AG04450 (cell line): ENCODE data around the gene ZDHHC1. TPM values are rescaled to one million over a fixed set of nuclear protein-coding genes. Genes with fewer than 3 reads are reported as not detected.

Source experiments
- CTCF ChIA-PET: fragments of 300-600, 350-600 bp; formaldehyde crosslinking; extraction: SDS; loops from one replicate; lab custom pipeline; 2022; ENCODE audit warnings: antibody characterized with exemption, inconsistent platforms; lab: Charles Lee
- POLR2A ChIA-PET: fragments of 350-600 bp; formaldehyde crosslinking; extraction: SDS; loops from one replicate; lab custom pipeline; 2021; ENCODE audit warnings: antibody characterized with exemption, inconsistent platforms; lab: Yijun Ruan, JAX
- DNase-seq: peaks from one replicate; pipeline ENCODE4 v3.0.0-alpha.2; 2011; ENCODE audit warnings: low read depth, low spot score
- H3K27ac ChIP-seq: one replicate; pipeline ENCODE4 v1.5.1; 2012; ENCODE audit warnings: low read depth, low read length, control low read depth
- H3K27me3 ChIP-seq: one replicate; pipeline ENCODE4 v1.6.0; 2012; ENCODE audit warnings: low read length; ENCODE audit not compliant: control insufficient read depth, insufficient read depth
- H3K4me3 ChIP-seq: 2 replicates; pipeline ENCODE4 v1.5.1; 2011; ENCODE audit warnings: mild to moderate bottlenecking, low read depth, low read length, control low read depth
- H3K9me3 ChIP-seq: 2 replicates; pipeline ENCODE4 v1.5.1; 2012; ENCODE audit warnings: low read length; ENCODE audit not compliant: control insufficient read depth, insufficient read depth
- polyA minus RNA-seq: library from RNA; depleted of rRNA, polyadenylated mRNA; stranded (reverse); fragments of >200 nt; gene quantifications from 2 replicates; pipeline ENCODE4 v1.2.3, GENCODE V29; 2011; rRNA and poly(A)+ RNA removed
- polyA plus RNA-seq: library from polyadenylated mRNA; depleted of rRNA; stranded (reverse); fragments of >200 nt; gene quantifications from 2 replicates; pipeline ENCODE4 v1.2.3, GENCODE V29; 2011; rRNA removed
- TF ChIP-seq, protein P1 (sequence below): IDR thresholded peaks from 2 replicates; pipeline ENCODE4 v1.5.1; 2011; ENCODE audit warnings: low read depth, low read length, control low read depth, inconsistent platforms

The ZDHHC1 gene, protein sequence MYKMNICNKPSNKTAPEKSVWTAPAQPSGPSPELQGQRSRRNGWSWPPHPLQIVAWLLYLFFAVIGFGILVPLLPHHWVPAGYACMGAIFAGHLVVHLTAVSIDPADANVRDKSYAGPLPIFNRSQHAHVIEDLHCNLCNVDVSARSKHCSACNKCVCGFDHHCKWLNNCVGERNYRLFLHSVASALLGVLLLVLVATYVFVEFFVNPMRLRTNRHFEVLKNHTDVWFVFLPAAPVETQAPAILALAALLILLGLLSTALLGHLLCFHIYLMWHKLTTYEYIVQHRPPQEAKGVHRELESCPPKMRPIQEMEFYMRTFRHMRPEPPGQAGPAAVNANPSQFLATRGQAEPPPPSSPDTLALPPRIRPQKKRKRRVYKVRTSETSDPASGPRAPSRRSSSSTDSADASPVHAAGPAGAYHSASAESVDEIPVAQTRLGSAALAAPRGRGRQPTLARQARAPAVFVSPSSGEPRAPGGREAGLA
- polyA plus RNA-seq (1.9 and 2.7 TPM in 2 replicates), polyA minus RNA-seq (2.6 and 4.6 TPM in 2 replicates)

DNA sequence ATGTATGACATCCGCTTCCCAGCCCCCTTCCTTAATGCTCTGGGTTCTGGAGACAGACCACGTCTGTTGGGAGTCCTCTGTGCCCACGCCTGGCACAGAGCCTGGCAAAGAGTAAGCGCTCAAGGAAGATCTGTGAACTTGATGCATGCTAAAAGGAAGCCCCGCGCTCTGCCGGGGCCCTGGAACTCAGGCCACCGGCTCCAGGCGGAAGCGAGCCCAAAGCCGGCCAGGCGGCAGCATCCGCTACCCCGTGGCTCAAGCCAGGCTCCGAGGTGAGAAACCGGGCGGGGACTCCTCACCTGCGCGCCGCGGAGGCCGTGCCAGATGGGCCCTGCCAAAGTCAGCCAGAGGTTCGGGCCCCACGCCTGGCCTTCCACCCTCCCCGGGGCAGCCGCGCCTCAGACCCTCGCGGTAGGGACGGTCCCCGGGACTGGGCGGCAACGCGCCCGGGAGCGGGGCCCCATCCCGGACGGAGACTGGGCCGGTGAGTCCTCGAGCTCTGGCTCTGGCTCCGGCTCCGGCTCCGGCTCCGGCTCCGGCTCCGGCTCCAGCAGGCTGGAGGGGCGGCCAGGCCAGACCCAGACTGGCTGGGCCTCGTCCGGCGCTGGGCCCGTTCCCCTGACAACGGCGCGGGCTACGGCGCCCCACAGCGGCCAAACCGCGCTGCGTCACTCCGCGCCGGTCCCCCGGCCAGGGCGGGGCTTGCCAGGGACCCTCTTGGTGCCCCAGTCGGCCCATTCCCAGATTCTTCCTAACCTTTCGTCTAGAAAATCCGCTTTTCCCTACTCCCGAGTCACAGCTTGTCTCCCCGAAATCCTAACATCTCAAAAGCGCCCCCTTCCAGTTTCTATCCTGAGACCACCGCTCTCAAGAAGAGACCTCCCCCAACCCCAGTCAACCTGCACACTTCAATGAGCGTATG, at the start of gene ZDHHC1:
ZDHHC1 (minus strand) TSS at position 606 of the 922 bp plus-strand sequence. CDS start 8,702 bp downstream, outside the sequence.
- Histone ChIP-seq H3K27ac (peak within 1 kb of the TSS; percentile 47), H3K27me3 (no peaks in the 10 kb centered on the region), H3K4me3 (peak within 1 kb of the TSS; percentile 74), H3K9me3 (no peaks in the 10 kb centered on the region; the same call in 1 of the 2 replicates)
- ChIA-PET CTCF (interaction anchor here (0.6 to 3.3 kb wide), 14 partner anchors 9 to 156 kb away, joined by 3 to 34 read pairs (median 3); partner anchors contain the start of gene TPPP3), POLR2A (no interaction called here)
- TF ChIP-seq, protein P1, sequence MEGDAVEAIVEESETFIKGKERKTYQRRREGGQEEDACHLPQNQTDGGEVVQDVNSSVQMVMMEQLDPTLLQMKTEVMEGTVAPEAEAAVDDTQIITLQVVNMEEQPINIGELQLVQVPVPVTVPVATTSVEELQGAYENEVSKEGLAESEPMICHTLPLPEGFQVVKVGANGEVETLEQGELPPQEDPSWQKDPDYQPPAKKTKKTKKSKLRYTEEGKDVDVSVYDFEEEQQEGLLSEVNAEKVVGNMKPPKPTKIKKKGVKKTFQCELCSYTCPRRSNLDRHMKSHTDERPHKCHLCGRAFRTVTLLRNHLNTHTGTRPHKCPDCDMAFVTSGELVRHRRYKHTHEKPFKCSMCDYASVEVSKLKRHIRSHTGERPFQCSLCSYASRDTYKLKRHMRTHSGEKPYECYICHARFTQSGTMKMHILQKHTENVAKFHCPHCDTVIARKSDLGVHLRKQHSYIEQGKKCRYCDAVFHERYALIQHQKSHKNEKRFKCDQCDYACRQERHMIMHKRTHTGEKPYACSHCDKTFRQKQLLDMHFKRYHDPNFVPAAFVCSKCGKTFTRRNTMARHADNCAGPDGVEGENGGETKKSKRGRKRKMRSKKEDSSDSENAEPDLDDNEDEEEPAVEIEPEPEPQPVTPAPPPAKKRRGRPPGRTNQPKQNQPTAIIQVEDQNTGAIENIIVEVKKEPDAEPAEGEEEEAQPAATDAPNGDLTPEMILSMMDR = peak; percentile 38
- no peak for DNase-seq

DNA sequence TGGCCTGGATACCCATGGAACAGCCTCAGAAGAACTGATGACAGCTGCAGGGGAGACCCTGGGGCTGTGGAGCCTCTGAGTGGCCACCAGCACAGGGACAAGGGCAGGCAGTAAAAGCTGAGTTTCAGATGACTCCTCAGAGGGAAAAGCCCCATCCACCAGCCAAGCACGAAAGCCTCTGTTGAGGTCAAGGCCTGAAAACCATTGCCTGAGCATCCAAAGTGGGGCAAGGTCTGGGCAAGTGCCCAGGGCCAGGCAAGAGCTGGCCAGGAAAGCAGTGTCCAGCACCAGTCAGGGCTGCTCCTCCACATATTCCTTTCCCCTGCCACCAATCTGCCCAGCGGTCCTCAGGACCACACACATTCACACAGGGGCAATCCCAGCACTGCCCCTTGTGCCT, 48.3 kb upstream of the ZDHHC1 start:
- H3K9me3 ChIP-seq = no peaks in the 10 kb centered on the region
- ChIA-PET POLR2A (no interaction called here), CTCF (interaction anchor here (1.4 to 7.7 kb wide), 2 partner anchors 17 to 38 kb away, joined by 8 to 154 read pairs; partner anchors contain the start of gene ATP6V0D1)
- no peak overlapping the region for H3K27ac ChIP-seq
- no peaks in the 10 kb centered on the region for H3K27me3 ChIP-seq
- no peak overlapping the region for H3K4me3 ChIP-seq
- TF ChIP-seq, protein P1 = no peak
- no peak for DNase-seq

DNA sequence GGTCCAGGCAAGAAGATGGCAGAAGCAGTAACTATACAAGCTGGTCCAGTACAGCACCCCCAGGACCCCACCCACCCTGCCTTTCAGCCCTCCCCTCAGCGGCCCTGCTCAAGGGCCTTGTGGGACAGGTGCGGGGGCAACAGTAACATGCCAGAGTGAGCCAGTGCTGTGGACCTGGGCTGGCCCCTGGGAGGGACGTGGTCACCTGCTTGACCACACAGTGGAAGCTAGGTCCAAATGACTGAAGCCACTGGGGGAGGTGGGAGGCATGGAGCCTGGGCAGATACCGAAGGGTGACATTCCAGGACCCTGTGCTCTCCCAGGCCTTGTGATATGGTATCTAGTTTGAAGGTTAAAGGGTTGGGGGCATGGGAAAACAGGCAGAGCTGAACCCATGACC, 47.4 kb upstream of the ZDHHC1 start:
- Histone ChIP-seq H3K27me3 (no peaks in the 10 kb centered on the region), H3K27ac (no peak overlapping the region), H3K9me3 (no peaks in the 10 kb centered on the region), H3K4me3 (no peak overlapping the region)
- ChIA-PET CTCF (interaction anchor here (1.1 to 7.7 kb wide), 3 partner anchors 17 to 37 kb away, joined by 3 to 154 read pairs (median 7); partner anchors contain the start of genes ATP6V0D1 and HSD11B2), POLR2A (interaction anchor here (0.7 to 1.0 kb wide), 2 partner anchors 16 to 199 kb away, joined by 3 to 4 read pairs; no protein-coding TSS in a partner anchor)
- TF ChIP-seq, protein P1 = no peak
- DNase-seq = no peak

DNA sequence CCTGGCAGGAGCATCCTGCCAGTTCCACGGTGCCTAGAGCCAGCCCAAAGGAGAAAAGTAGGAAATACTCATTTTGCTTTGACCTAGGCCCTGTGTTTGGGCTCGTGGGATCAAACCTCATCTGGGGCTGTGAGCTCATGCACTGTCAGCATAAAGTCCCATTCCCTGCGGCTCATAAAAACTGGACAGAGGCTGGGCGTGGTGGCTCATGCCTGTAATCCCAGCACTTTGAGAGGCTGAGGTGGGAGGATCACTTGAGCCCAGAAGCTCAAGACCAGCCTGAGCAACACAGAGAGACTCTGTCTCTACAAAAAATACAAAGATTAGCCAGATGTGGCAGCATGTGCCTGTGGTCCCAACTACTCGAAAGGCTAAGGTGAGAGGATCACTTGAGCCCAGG, 46.8 kb upstream of the ZDHHC1 start:
- ChIA-PET POLR2A (interaction anchor here (0.7 to 1.0 kb wide), 2 partner anchors 17 to 200 kb away, joined by 3 to 4 read pairs; no protein-coding TSS in a partner anchor), CTCF (interaction anchor here (1.1 to 7.7 kb wide), 4 partner anchors 16 to 37 kb away, joined by 3 to 154 read pairs (median 10); partner anchors contain the start of genes ATP6V0D1 and HSD11B2)
- Histone ChIP-seq H3K27ac (no peak overlapping the region), H3K4me3 (no peak overlapping the region), H3K9me3 (no peaks in the 10 kb centered on the region), H3K27me3 (no peaks in the 10 kb centered on the region)
- DNase-seq = no peak
- TF ChIP-seq, protein P1 = no peak
